H54 (cell line): ENCODE data around the gene ARRDC2.
A peak's percentile ranks its signal among the peaks of the same experiment; 100 is the strongest.
"Not testable (repeated sequence)": the region's sequence is repeated elsewhere in the genome, so short reads cannot be mapped to it uniquely, and the experiment has no call there.

ENCODE experiments used
- DNase-seq: peaks from one replicate; pipeline ENCODE4 v3.0.0; 2011; ENCODE audit warnings: low spot score, mixed read lengths; ENCODE audit not compliant: insufficient read length
- FAIRE-seq: peaks from 3 replicates; lab custom pipeline; 2011; peaks lifted over from hg19 to GRCh38; lab: Jason Lieb, UNC
- POLR2A ChIP-seq: IDR thresholded peaks from 2 replicates; pipeline ENCODE4 v1.6.1; 2011; ENCODE audit warnings: low read depth, mild to moderate bottlenecking, low read length

Gene ARRDC2

DNA sequence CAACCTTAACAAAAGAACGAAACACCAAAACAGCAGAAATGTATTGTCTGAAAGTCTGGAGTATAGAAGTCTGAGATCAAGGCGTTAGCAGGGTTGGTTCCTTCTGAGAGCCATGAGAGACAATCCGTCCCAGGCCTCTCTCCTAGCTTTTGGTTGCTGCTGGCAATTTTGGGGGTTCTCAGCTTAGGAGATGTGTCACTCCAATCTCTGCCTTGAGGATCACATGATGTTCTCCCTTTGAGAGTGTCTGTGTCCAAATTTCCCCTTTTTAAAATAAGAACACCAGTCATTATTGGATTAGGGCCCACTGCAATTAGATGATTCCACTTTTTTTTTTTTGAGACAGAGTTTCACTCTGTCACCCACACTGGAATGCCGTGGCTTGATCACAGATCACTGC is 30.9 kb upstream of the ARRDC2 start:
- TF ChIP-seq POLR2A = no peak
- no peak for DNase-seq
- no peak for FAIRE-seq

DNA sequence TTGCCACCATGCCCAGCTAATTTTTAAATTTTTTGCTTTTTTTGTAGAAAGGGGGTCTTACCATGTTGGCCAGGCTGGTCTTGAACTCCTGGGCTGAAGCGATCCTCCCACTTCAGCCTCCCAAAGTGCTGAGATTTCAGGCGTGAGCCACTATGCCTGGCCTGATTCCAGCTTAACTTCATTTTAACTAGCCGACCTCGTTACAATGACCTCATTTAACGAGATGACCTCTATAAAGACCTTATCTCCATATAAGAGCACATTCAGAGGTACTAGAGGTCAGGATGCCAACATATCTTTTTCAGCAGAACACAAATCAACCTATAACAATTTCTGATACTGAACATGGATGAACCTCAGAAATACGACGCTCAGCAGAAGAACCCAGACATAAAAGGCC is 30.5 kb upstream of the ARRDC2 start:
- no peak for TF ChIP-seq POLR2A
- DNase-seq (no peak), FAIRE-seq (no peak)

DNA sequence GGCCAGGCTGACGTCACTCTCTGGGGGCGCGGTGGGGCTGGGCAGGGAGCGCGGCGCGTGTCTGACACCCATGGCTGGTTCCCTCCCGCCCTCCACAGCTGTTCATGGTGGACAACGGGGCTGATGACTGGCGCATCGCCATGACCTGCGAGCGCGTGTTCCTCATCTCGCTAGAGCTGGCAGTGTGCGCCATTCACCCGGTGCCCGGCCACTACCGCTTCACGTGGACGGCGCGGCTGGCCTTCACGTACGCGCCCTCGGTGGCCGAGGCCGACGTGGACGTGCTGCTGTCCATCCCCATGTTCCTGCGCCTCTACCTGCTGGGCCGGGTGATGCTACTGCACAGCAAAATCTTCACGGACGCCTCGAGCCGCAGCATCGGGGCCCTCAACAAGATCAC is 26.4 kb upstream of the ARRDC2 start:
- no peak for FAIRE-seq
- TF ChIP-seq POLR2A = no peak

DNA sequence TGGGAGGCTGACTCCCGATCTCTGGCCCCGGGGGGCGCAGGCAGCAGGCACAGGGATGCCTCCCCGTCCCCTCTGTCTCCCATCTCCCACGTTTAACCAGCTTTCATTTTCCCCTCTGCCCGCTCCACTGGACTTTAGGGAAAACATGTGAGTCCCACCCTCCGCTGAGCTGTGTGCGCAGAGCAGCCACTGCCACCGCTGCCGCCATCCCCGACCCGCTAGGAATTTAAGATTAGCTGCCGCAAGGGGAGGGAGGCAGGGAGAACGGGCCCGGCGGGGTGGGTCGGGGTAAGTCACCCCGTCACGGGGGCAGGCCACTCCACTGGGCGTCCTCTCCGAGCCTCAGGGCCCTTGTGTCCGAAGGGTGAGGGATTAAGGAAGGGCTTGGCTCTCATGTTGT is 25.5 kb upstream of the ARRDC2 start:
- no peak for FAIRE-seq
- no peak for TF ChIP-seq POLR2A
- DNase-seq = no peak

More for the DNA sequence above, 26.4 kb upstream of the ARRDC2 start:
- no peak for DNase-seq

DNA sequence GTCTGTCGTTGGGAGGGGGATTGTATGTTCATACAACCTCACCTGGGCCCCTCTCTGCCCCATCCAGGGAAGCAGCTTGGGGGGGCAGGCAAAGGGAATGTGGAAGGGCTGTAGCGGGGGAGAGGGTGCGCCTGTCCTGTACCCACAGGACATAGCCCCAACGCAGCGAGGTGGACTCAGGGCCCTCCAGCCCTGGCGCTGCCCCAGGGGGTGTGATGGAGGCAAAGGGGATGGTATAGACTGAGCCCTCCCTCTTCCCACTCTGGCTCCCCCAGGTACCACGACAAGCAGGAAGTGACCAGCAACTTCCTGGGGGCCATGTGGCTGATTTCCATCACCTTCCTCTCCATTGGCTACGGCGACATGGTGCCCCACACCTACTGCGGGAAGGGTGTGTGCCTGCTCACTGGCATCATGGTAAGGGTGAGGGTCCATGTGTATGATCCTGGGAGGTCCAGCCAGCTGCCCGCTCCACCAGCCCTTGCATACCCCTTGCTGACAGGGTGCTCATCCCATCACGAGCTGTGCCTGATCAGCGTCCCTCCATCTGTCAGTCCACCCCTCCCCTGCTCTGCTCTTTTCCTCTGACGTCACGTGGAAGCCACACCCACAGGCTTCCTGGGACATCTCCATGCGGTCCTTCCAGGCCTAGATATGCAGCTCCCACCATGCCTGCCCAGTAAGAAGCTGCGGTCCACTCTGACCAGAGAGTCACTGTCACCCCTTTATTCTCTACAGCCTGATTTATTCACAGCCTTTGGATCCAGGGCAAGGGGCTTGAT is 22.7 kb upstream of the ARRDC2 start:
- TF ChIP-seq POLR2A = 0 out of 2 replicates have a peak, but pooled peaks have one; percentile 33
- FAIRE-seq = no peak
- no peak for DNase-seq

DNA sequence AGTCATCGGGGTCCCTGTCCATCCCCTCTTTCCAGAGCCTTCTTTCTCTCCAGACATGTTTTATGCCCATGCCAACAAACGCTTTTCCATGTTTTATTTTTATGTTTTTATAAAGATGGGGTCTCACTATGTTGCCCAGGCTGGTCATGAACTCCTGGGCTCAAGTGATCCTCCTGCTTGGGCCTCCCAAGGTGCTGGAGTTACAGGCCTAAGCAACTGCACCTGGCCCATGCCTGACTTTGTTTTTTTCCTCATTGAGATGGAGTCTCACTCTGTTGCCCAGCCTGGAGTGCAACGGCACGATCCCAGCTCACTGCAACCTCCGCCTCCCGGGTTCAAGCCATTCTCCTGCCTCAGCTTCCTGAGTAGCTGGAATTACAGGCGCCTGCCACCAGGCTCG is 21.4 kb upstream of the ARRDC2 start:
- not testable (repeated sequence) for FAIRE-seq, DNase-seq

DNA sequence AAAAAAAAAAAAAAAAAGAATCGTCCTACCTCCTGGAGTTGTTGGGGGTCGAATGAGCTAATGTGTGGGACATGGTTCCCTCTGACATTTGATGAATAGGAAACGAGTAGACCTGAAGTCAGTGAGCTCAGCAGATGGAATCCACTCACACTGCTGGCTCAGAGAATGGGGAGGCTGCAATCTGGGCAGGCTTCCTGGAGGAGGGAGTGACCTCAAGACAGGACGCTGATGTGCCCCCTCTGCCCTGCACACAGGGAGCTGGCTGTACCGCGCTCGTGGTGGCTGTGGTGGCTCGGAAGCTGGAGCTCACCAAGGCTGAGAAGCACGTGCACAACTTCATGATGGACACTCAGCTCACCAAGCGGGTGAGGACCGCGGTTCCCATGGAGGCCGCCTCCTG is 19.8 kb upstream of the ARRDC2 start:
- FAIRE-seq (no peak), DNase-seq (no peak)
- no peak for TF ChIP-seq POLR2A

DNA sequence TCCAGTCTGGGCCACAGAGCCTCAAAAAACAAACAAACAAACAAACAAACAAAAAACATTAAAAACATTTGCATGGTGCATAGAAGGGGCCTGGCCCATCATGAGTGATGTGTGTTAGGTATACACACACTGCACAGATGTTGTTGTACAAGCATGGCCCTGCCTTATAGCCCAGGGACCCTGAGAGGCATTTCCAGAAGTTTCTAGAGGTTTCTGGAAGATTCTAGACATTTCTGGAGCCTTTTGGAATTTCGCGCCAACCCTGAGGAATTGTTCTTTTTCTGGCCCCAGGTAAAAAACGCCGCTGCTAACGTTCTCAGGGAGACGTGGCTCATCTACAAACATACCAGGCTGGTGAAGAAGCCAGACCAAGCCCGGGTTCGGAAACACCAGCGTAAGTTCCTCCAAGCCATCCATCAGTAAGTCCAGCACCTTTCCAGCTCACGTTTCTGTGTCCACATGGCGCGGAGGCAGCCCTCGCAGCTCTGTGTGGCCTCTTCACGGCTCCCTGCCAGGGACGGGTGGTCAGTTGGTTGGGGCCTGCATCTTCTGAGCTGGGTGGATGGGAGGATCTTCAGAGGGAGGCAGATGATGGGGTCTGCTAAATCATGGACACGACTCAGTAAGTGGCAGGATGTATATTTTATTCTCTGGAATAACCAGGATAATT is 18.4 kb upstream of the ARRDC2 start:
- no peak for DNase-seq

DNA sequence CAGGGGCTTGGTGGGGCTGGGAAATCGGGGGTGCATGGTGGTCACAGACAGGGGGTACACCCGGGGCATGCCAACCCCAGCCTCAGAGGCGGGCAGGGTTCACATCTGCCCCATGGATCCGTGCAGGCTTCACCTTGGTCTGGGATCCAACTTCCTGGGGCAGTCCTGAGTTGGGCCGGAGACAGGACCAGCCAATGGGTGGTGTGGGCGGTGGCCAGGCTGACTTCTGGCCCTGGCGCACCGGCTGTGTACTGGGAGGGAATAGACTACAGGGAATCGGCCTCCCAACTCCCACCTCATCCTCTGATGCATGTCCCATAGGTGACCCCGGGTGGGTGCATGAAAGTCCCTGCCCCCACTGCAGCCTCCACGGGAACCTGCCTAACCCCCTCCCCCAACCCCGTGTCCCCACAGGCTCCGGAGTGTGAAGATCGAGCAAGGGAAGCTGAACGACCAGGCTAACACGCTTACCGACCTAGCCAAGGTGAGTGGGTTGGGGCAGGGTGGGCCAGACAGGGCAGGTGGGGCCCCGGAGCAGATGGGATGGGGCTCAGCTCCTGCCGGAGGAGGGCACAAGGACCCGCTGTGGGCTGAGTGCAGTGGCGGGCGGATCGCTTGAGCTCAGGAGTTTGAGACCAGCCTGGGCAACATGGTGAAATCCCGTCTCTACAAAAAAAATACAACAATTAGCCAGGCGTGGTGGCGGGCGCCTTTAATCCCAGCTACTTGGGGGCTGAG is 14.7 kb upstream of the ARRDC2 start:
- no peak for FAIRE-seq
- DNase-seq = no peak
- TF ChIP-seq POLR2A = no peak

More for the DNA sequence above, 18.4 kb upstream of the ARRDC2 start:
- FAIRE-seq = no peak
- TF ChIP-seq POLR2A = no peak

DNA sequence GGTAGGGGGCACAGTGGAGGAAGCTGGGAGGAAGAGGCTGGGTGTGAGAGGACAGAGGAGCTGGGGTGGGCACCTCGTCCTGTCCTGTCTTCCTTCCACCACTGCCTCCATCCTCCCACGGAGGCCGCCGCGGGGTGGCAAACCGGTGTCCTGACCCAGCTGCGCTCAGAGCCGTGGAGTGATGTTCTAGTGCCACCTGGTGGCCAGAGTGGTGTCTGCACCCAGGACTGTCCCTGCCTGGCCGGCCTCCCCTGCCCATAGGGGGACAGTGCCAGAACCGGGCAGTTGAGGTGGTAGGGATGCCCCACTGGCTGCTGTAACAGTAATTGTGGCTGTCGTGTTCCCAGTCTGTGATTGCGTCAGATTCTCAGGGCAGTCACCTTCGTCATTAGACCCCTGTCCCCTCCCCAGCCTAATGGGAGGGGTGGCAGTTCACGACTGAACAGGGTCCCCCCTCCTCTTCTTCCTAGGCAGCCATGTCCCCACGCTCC is 11.1 kb upstream of the ARRDC2 start:
- FAIRE-seq (peak; percentile 72), DNase-seq (peak; percentile 90)
- TF ChIP-seq POLR2A = no peak

DNA sequence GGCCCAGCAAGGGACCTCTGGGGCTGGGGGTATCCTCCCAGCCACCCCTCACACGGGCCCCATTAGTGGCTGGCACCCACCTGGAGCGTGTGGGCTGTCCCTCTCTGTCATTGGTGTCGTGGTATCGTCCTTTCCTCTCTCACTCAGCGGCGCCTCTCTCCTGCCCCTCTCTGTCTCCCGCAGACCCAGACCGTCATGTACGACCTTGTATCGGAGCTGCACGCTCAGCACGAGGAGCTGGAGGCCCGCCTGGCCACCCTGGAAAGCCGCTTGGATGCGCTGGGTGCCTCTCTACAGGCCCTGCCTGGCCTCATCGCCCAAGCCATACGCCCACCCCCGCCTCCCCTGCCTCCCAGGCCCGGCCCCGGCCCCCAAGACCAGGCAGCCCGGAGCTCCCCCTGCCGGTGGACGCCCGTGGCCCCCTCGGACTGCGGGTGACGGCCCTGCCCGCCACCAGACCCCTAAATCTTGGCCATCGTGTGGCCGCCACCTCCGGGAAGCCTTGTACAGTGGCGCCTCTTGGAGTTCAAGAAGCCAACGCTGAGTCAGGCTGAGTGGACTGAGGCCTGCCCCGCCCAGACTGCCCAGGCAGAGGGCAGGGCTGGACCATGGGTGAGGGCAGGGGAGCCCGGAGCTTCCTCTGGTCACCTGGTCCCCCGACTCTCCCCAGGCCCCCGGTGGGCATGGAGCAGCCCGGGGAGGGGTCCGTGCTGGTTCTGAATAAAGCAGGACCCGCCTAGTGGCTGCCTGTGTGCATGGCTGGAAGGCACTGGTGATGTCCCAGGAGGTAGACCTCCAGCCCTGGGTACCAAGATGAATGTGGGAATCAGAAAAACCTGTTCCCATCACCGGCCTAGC is 9.8 kb upstream of the ARRDC2 start:
- TF ChIP-seq POLR2A = no peak
- FAIRE-seq = no peak
- peak; percentile 85 for DNase-seq

DNA sequence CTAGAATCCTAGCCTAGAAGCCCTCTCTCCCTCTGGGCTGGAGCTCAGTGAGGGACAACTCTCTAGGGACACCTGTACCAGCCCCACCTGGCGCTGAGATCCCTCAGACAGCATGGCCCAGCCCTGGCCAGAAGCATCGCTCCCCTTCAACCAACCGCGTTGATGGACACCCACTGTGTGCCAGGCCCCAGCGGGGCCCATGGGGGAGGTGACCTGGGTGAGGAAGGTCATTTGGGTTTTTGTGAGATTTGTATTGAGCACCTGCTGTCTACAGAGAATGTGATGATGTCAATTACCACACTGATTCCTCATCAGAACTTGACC is 9.2 kb upstream of the ARRDC2 start:
- no peak for TF ChIP-seq POLR2A
- no peak for FAIRE-seq
- DNase-seq = no peak
